Activated T-helper 17 cell treated with anti-CD3 and anti-CD28 coated beads, Interleukin-2, amount 50 U/mL, for 72 hours (primary cell): Measurements from ENCODE around the gene ENOX1. TPM values are rescaled to one million over a fixed set of nuclear protein-coding genes. Genes with fewer than 3 reads are reported as not detected.
A peak's percentile ranks its signal among the peaks of the same experiment; 100 is the strongest.

ENCODE experiments used
- ATAC-seq: fragments of 150-1000 bp; cut with Tn5 transposase; replicated peaks from 2 replicates; pipeline ENCODE4 v1.10.0; 2021; ENCODE audit warnings: mild to moderate bottlenecking, moderate library complexity
- H3K27ac Mint-ChIP-seq: one replicate; pipeline ENCODE4 v1.8.0; 2022; ENCODE audit warnings: mixed read lengths
- H3K27me3 Mint-ChIP-seq: one replicate; pipeline ENCODE4 v1.8.0; 2022; ENCODE audit warnings: mixed read lengths
- H3K36me3 Mint-ChIP-seq: one replicate; pipeline ENCODE4 v1.8.0; 2022; ENCODE audit warnings: low read depth, mild to moderate bottlenecking, mixed read lengths
- H3K4me1 Mint-ChIP-seq: one replicate; pipeline ENCODE4 v1.8.0; 2022; ENCODE audit warnings: mixed read lengths
- H3K4me3 Mint-ChIP-seq: one replicate; pipeline ENCODE4 v1.8.0; 2022; ENCODE audit warnings: mild to moderate bottlenecking, mixed read lengths
- H3K9me3 Mint-ChIP-seq: one replicate; pipeline ENCODE4 v1.8.0; 2022; ENCODE audit warnings: mixed read lengths
- total RNA-seq, 2 donors: library from RNA; stranded (reverse); gene quantifications; one replicate each; pipeline ENCODE4 v1.2.3, GENCODE V29; 2022

Gene ENOX1
- total RNA-seq, 2 donors from 2014 or later: 1.7 TPM; not detected in 1

DNA sequence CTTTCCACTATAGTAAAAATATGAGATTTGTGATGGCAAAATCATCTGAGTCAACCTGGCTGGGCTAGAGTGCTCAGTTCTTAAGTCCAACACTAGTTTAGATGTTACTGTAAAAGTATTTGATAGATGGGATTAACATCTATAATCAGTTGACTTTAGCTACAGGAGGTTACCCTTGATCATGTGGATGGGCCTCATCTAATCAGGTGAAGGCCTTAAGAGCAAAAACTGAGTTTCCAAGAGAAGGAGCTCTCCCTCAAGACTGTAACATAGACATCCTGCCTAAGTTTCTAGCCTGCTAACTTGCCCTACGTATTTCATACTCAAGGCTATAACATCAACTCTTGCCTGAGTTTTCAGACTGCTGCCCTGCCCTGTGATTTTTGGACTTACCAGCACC is 132.8 kb downstream of the ENOX1 start:
- H3K36me3 Mint-ChIP-seq: no peaks in the 10 kb centered on the region
- H3K4me3 Mint-ChIP-seq: no peak overlapping the region
- H3K9me3 Mint-ChIP-seq: no peaks in the 10 kb centered on the region
- no peak for ATAC-seq
- no peaks in the 10 kb centered on the region for H3K4me1 Mint-ChIP-seq
- H3K27ac Mint-ChIP-seq: no peak overlapping the region
- H3K27me3 Mint-ChIP-seq: peaks cover 6% of the 10 kb centered on the region

DNA sequence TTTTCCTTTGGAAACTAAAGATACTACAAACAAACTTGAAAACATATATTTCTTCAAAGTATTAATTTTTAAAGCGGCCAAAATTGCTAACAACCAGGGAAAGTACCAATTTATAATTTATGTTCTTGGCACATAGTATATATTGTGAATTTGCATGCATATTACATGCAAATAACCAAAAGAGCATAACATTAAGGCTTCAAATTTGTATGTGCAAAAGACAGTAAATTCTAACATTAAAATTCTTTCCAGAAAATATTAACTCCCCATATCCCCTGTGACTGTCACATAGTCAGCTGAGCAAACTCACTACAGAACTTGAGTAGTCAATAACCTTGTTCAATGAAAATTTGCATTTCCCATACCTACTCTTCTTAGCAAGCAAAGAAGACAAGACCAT is 133.4 kb downstream of the ENOX1 start:
- ATAC-seq: no peak
- H3K9me3 Mint-ChIP-seq: no peaks in the 10 kb centered on the region
- H3K36me3 Mint-ChIP-seq: no peaks in the 10 kb centered on the region
- H3K4me1 Mint-ChIP-seq: no peaks in the 10 kb centered on the region
- no peak overlapping the region for H3K27ac Mint-ChIP-seq
- no peak overlapping the region for H3K4me3 Mint-ChIP-seq
- H3K27me3 Mint-ChIP-seq: peaks cover 3% of the 10 kb centered on the region

DNA sequence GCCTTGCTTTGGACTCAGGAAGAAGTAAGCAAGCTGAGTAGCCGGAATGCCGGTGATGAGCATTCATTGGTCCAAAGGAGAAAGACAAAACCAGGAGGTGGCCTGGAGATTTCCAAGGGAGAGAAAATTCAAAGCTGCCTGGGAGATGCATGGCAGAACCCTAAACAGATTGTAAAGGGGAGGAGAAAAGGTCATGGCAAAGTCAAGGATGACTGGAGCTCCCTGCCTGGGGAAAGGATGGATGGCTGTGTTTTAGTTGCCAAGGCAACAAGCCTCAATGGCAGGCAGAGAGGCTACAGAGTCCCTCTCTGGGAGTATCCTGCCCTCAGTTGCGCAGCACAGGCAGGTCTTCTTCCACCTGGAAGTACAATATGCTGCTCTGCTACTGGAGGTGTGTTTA is 134.0 kb downstream of the ENOX1 start:
- ATAC-seq: no peak
- Mint-ChIP-seq H3K4me1 (no peaks in the 10 kb centered on the region), H3K27me3 (no peaks in the 10 kb centered on the region), H3K27ac (no peak overlapping the region), H3K9me3 (no peaks in the 10 kb centered on the region), H3K4me3 (no peak overlapping the region), H3K36me3 (no peaks in the 10 kb centered on the region)

DNA sequence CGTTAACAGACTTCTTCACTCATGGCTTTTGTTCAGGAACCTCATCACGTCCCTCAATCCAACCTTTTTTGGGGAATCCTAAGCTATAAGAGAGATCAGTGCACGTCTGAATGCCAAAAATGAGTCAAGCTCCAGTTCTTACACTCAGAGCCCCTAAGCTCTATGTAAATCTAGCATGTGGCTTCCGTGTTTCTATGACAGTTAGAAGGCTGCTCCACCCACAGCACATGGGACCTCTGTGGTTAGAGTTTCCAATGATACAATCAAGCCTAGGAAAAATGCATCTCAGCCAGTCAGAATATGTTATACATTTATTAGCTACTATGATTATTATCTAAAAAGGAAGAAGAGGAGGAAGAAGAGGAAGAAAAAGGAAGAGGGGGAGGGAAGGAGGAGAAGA is 135.9 kb downstream of the ENOX1 start:
- H3K36me3 Mint-ChIP-seq: no peaks in the 10 kb centered on the region
- no peak overlapping the region for H3K27ac Mint-ChIP-seq
- no peaks in the 10 kb centered on the region for H3K9me3 Mint-ChIP-seq
- ATAC-seq: no peak
- H3K4me1 Mint-ChIP-seq: no peaks in the 10 kb centered on the region
- no peaks in the 10 kb centered on the region for H3K27me3 Mint-ChIP-seq
- no peak overlapping the region for H3K4me3 Mint-ChIP-seq

DNA sequence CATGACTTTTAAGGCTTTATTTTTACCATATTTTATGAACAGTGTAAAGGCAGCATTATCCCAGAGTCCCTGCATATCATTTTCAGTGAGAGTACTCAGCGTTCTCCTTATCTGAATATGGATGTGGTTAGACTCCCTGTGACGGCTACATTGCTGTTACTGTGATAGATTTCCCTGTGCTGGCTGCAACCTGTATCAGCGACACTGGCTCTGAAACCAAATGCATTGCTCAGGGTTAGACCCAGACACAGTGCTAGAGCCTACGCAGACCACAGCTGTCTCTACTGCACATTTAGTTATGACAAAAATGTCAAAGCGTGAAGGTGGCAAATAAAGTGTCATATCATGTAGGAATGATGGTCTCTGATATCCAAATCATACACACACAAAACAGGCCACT is 138.0 kb downstream of the ENOX1 start:
- no peaks in the 10 kb centered on the region for H3K4me1 Mint-ChIP-seq
- no peak for ATAC-seq
- H3K4me3 Mint-ChIP-seq: no peak overlapping the region
- H3K27me3 Mint-ChIP-seq: no peaks in the 10 kb centered on the region
- H3K36me3 Mint-ChIP-seq: no peaks in the 10 kb centered on the region
- H3K9me3 Mint-ChIP-seq: no peaks in the 10 kb centered on the region
- H3K27ac Mint-ChIP-seq: no peak overlapping the region

DNA sequence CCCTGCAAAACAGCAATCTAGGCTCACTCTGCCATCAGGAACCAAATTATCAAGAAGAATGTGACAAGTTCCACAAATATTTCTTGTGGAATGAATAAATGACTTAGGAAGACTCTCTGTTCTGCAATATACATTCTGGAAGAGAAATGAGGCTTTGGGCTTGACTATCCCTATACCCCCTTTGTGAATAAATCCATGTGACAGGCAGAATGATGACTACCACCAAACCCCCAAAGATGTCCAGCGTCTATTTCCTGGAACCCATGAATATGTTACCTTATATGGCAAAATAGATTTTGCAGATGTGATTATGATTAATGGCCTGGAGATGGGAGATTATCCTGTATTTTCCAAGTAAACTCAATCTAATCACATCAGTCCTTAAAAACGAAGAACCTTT is 139.3 kb downstream of the ENOX1 start:
- Mint-ChIP-seq H3K27me3 (no peaks in the 10 kb centered on the region), H3K4me1 (no peaks in the 10 kb centered on the region), H3K4me3 (no peak overlapping the region), H3K27ac (no peak overlapping the region), H3K36me3 (no peaks in the 10 kb centered on the region), H3K9me3 (no peaks in the 10 kb centered on the region)
- ATAC-seq: no peak

DNA sequence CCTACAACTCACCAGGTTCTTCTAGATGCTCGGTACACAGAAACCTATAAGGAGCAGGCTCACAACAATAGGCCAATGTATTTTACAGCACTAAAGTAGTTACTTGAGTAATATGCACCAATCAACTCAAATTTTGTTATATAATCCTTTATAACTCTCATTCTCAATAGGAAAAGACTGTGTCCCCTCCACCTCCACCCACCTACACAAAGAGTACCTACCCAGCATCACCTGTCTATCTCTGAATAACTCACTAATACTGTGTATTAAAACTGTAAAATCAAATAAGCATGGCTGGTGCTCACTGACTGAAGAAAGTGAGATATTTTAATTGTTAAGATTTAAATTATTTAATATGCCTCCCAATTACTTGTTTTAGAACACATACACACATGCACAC is 146.3 kb downstream of the ENOX1 start:
- no peaks in the 10 kb centered on the region for H3K9me3 Mint-ChIP-seq
- H3K36me3 Mint-ChIP-seq: no peaks in the 10 kb centered on the region
- ATAC-seq: no peak
- no peak overlapping the region for H3K4me3 Mint-ChIP-seq
- peaks cover 9% of the 10 kb centered on the region for H3K27me3 Mint-ChIP-seq
- H3K27ac Mint-ChIP-seq: no peak overlapping the region
- H3K4me1 Mint-ChIP-seq: no peaks in the 10 kb centered on the region

DNA sequence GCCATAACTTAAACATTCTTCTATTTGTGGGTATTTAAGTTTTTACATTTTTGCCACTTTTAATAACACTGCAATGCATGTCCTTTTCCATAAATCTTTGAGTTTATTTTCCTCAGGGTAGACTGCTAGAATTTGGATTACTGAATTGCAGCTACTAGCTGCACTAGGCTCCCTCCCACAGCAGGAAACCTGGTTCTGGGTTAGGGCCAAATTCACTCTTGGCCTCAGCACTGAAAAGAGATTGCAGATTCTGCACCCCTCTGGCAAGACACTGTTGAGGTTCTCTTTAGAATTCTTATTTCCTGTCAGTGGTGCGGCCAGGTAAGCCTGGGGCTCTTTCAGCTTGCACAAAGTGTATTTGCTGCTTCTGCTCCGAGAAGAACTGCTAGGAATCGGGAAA is 155.7 kb downstream of the ENOX1 start:
- Mint-ChIP-seq H3K27me3 (peaks cover 22% of the 10 kb centered on the region), H3K9me3 (no peaks in the 10 kb centered on the region), H3K27ac (no peak overlapping the region), H3K4me1 (no peaks in the 10 kb centered on the region), H3K4me3 (no peak overlapping the region), H3K36me3 (no peaks in the 10 kb centered on the region)
- no peak for ATAC-seq

DNA sequence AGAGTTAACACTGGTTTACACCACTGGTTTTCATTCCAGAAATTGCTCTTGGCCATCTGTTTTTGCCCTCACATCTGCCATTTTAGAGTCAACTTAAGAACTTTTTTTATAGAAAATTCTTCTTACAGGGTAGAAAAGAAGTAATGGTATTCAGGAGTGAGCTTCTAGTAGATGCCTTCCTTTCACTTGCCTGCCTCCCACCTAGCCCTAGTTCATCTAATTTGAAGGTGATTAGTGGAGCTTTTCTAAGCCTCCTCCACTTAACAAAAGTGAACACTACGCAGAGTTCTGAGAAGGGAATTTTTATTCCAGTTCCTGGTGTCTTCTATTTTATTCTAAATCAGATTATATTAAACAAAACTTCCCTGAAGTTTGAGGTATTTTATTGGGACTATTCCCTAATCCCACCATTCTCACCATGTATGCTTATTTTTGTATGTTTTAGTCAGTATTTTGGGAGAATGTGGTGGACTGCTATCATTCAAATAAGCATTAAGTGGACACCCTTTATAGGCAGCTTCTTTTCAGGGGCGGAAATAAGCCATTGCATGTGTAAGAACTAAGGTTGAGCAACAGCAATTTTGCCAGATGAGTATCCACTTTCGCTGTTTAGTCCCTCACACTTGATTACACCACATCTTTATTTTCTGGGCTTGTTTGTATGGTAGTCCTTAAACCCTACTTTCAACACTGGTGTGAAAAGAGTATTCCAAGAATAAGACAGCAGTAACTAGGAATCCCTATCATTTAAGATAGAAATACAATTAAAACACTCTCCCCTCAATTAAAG is 156.9 kb downstream of the ENOX1 start:
- no peaks in the 10 kb centered on the region for H3K4me1 Mint-ChIP-seq
- H3K27me3 Mint-ChIP-seq: peaks cover 17% of the 10 kb centered on the region
- no peak overlapping the region for H3K27ac Mint-ChIP-seq
- H3K4me3 Mint-ChIP-seq: no peak overlapping the region
- H3K9me3 Mint-ChIP-seq: no peaks in the 10 kb centered on the region
- ATAC-seq: no peak
- no peaks in the 10 kb centered on the region for H3K36me3 Mint-ChIP-seq

DNA sequence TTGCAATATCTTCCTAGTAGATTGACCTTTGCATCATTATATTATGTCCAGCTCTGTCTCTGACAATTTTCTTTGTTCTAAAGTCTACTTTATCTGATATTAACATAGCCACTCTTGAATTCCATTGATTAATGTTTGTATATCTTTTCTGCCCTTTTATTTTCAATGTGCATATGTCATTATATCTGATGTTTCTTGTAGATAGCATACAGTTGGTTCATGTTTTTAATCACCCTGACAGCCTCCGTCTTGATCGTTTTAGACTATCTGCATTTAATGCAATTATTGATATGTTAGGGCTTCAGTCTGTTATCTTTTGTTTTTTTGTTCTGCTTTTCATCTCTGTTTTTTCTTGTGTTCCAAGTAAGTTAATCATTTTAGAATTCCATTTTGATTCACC is 159.8 kb downstream of the ENOX1 start:
- H3K27me3 Mint-ChIP-seq: peaks cover 14% of the 10 kb centered on the region
- ATAC-seq: no peak
- no peaks in the 10 kb centered on the region for H3K36me3 Mint-ChIP-seq
- H3K9me3 Mint-ChIP-seq: peaks cover 3% of the 10 kb centered on the region
- no peak overlapping the region for H3K4me3 Mint-ChIP-seq
- no peaks in the 10 kb centered on the region for H3K4me1 Mint-ChIP-seq
- H3K27ac Mint-ChIP-seq: no peak overlapping the region

DNA sequence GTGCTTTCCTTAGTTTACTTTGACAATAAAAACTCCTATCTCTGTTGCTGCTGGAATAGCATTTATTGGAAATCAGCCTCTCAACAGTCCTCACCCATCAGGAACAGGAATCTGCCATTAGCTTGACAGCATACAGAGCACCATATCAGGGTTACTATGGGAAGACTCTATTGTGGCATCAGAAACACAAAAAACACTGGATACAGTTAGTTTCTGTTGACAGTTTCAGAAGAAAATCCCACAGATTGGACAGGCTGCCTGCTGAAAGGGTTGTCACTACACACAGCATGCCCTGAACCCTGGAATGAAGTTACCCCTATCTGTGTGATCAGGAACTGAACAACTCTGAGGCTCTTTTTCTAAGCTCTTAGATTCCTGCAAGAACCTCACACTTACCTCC is 172.7 kb downstream of the ENOX1 start:
- Mint-ChIP-seq H3K27me3 (peaks cover 3% of the 10 kb centered on the region), H3K36me3 (no peaks in the 10 kb centered on the region), H3K9me3 (no peaks in the 10 kb centered on the region), H3K4me1 (no peaks in the 10 kb centered on the region), H3K4me3 (no peak overlapping the region), H3K27ac (no peak overlapping the region)
- no peak for ATAC-seq

DNA sequence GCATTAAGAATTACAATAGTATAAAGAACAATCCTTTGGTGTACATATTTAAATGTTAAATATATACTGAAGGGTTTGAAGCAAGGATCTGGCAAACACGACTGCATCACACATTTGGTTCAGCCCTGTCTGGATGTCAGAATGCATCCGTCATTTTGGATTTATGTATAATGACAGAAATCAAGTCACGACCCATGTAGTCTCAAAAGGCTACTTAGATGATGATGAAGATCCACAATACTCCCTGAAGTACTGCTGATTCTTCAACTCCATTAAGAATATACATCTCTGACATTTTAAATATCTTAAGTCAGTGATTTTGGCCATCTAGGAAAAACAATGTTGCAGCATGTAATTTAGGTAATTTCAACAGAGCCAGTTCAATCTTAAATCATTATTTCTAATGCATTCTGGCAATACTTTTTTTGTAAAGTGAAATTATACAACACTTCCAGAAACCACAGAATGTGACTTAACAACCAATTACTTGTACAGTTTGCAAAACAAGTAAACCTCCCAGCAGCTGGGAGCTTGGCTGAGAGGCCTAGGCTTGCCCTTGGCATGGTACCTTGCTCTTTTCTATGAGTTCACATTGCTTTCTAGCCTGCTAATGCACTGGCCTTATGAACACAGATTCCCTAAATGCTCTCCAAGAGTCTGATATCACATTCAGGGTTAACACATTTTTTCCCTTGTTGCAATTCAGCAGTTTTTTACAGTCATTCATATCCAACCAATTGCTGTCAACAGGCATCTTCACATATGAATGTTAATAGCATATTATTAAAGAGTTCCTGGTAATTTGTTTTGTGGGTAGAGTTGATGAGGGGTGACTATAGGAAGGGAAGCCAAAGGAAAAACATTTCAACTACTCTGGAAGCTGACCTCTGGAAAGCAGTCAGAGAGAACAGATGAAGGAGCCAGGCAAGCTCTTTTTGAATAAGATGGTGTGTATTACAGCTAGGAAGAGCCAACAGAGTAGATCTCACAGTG is 175.2 kb downstream of the ENOX1 start:
- no peak for ATAC-seq
- Mint-ChIP-seq H3K27ac (no peak overlapping the region), H3K27me3 (peaks cover 3% of the 10 kb centered on the region), H3K4me3 (no peak overlapping the region), H3K36me3 (no peaks in the 10 kb centered on the region), H3K4me1 (no peaks in the 10 kb centered on the region), H3K9me3 (no peaks in the 10 kb centered on the region)

DNA sequence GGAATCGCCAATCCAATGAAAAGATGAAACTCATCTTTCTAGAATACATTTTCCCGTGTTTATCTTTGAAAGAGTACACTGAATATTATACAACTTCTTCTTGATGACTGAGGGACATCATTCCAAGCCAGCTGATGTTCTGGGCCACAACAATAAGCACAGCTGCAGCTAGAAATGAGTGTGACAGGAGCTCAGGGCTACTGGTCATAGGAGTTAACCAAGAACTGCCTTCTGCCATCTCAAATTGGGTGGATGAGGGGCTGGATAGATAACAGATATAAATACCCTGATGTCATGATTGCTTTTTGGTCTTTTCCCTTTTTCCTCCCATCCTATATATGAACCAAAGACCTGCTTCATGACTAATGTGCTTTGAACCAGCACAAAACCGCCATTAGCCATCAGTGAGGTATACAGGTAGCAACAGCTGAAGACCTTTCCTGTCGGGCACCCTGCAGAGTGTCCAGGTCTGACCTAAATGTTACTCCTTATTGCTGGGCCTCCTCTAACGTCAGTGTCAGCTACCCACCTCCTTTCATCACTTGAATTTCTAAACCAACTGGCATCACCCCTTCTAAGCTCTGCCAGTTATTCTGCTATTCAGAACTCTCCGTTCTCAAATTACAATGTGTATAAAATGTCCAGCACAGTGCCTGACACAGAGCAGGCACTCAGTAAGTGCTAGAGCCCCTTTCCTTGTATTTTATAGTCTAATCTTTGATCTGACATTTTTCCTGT is 178.2 kb downstream of the ENOX1 start:
- H3K4me1 Mint-ChIP-seq: no peaks in the 10 kb centered on the region

DNA sequence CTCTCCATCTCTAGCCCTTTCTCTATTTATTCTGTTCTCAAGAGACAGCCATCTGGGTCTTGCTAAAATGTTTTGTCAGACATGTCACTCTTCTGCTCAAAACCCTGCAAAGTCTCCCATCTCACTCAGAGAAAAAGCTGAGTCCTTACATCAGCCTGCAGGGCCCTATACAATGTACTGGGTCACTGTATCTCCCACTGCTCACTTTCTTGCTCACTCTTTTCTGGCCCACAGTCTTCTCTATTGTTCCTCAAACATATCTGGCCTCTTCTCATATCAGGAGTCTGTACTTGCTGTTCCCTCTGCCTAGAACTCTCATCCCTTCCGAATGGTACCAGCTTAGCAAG is 189.2 kb downstream of the ENOX1 start:
- ATAC-seq: peak; percentile 22
- Mint-ChIP-seq H3K9me3 (no peaks in the 10 kb centered on the region), H3K4me3 (no peak overlapping the region), H3K27ac (no peak overlapping the region), H3K27me3 (peaks cover 3% of the 10 kb centered on the region), H3K4me1 (no peaks in the 10 kb centered on the region), H3K36me3 (no peaks in the 10 kb centered on the region)

More for the DNA sequence above, 178.2 kb downstream of the ENOX1 start:
- Mint-ChIP-seq H3K27ac (no peak overlapping the region), H3K36me3 (no peaks in the 10 kb centered on the region), H3K9me3 (peaks cover 4% of the 10 kb centered on the region), H3K4me3 (no peak overlapping the region), H3K27me3 (peaks cover 13% of the 10 kb centered on the region)
- no peak for ATAC-seq
